Neutrophil (primary cell): ENCODE data around the gene PLG.
"Not testable (repeated sequence)": the region's sequence is repeated elsewhere in the genome, so short reads cannot be mapped to it uniquely, and the experiment has no call there.

Experiments used
- H3K27ac ChIP-seq: fragments of 200-600 bp; sonication (generic); 2 replicates; pipeline ENCODE4 v1.5.1; 2016; ENCODE audit warnings: mild to moderate bottlenecking, moderate library complexity
- H3K27me3 ChIP-seq: fragments of 200-600 bp; sonication (generic); 2 replicates; pipeline ENCODE4 v1.6.0; 2016; ENCODE audit warnings: mild to moderate bottlenecking
- H3K36me3 ChIP-seq: fragments of 200-600 bp; sonication (generic); 2 replicates; pipeline ENCODE4 v1.5.1; 2017
- H3K4me1 ChIP-seq, 2 experiments: fragments of 200-600 bp in 1 of 2; sonication (generic) in 1 of 2; 1 replicate in 1 of 2; 2 replicates in 1 of 2; pipeline versions ENCODE4 v1.5.1 to v1.6.1; 2013 to 2016; ENCODE audit warnings: low read depth in 1 of 2, low read length in 1 of 2, mild to moderate bottlenecking in 1 of 2, moderate library complexity in 1 of 2; ENCODE audit not compliant: control insufficient read depth in 1 of 2, insufficient read depth in 1 of 2
- H3K4me3 ChIP-seq, 2 experiments: fragments of 200-600 bp in 1 of 2; sonication (generic) in 1 of 2; 1 replicate in 1 of 2; 2 replicates in 1 of 2; pipeline ENCODE4 v1.5.1; 2013 to 2016; ENCODE audit warnings: low read depth in 1 of 2, low read length in 1 of 2, mild to moderate bottlenecking in 1 of 2, moderate library complexity in 1 of 2
- H3K9me3 ChIP-seq: fragments of 200-600 bp; sonication (generic); 2 replicates; pipeline ENCODE4 v1.5.1; 2016
- TF ChIP-seq, protein P1 (sequence below): fragments of 200-600 bp; sonication (generic); IDR thresholded peaks from 2 replicates; pipeline ENCODE4 v1.5.1; 2016; ENCODE audit warnings: antibody characterized with exemption

PLG gene

DNA sequence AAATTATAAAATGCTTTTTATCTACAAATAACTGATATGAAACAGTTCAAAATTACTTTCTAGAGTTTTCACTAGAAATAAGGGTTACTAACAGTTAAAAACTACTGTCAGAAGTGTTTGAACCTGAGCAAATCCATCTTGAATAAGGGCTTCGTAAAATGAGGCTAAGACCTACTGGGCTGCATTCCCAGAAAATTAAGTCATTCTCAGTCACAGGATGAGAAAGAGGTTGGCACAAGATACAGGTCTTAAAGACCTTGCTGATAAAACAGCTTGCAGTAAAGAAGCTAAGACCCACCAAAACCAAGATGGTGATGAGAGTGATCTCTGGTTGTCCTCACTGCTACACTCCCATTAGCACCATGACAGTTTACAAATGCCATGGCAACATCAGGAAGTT lies 93.7 kb downstream of the PLG start:
- TF ChIP-seq, protein P1, sequence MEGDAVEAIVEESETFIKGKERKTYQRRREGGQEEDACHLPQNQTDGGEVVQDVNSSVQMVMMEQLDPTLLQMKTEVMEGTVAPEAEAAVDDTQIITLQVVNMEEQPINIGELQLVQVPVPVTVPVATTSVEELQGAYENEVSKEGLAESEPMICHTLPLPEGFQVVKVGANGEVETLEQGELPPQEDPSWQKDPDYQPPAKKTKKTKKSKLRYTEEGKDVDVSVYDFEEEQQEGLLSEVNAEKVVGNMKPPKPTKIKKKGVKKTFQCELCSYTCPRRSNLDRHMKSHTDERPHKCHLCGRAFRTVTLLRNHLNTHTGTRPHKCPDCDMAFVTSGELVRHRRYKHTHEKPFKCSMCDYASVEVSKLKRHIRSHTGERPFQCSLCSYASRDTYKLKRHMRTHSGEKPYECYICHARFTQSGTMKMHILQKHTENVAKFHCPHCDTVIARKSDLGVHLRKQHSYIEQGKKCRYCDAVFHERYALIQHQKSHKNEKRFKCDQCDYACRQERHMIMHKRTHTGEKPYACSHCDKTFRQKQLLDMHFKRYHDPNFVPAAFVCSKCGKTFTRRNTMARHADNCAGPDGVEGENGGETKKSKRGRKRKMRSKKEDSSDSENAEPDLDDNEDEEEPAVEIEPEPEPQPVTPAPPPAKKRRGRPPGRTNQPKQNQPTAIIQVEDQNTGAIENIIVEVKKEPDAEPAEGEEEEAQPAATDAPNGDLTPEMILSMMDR: no peak
- Histone ChIP-seq H3K27me3 (no peaks in the 10 kb centered on the region), H3K36me3 (no peaks in the 10 kb centered on the region), H3K9me3 (no peaks in the 10 kb centered on the region), H3K27ac (no peak overlapping the region), H3K4me1 (no peaks in the 10 kb centered on the region), H3K4me3 (no peak overlapping the region)

DNA sequence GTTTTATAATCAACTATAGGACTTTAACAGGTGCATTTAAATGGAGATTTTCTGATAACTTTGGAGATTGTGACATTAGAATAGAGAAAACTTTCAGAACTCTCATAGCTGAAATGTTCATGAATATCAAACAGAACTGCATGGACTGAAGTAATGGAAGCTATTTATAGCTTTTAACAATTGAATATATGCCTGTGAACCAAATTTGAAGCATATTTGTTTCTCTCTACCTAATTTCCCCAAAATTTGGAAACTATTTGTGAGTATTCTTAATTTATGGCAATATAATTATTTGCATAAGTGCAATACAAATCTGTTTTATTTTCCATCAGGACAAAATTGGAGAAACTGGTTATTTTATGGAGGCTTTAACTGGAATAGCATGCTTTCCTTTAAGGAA lies 96.6 kb downstream of the PLG start:
- no peaks in the 10 kb centered on the region for H3K9me3 ChIP-seq
- H3K27me3 ChIP-seq: no peaks in the 10 kb centered on the region
- TF ChIP-seq, protein P1: no peak
- H3K4me1 ChIP-seq: no peaks in the 10 kb centered on the region
- no peaks in the 10 kb centered on the region for H3K36me3 ChIP-seq
- H3K4me3 ChIP-seq: no peak overlapping the region
- no peak overlapping the region for H3K27ac ChIP-seq

DNA sequence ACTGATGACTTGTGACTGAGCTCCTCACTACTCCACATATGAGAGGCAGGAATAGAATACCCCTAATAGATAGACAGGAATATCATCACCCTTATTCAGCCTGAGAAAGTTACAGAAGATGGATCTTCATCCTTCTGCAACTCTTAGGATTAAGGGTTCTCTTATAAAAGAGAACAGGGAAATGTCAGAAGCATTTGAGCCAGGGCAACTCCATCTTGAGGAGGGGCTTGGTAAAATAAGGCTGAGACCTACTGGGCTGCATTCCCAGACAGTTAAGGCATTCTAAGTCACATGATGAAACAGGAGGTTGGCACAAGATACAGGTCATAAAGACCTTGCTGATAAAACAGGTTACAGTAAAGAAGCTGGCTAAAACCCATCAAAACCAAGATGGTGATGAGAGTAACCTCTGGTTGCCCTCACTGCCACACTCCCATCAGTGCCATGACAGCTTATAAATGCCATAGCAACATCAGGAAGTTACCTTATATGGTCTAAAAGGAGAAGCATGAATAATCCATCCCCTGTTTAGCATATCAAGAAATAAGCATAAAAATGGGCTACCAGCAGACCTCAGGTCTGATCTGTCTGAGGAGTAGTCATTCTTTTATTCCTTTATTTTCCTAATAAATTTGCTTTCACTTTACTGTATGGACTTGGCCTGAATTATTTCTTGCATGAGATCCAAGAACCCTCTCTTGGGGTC lies 97.9 kb downstream of the PLG start:
- no peaks in the 10 kb centered on the region for H3K27me3 ChIP-seq
- H3K27ac ChIP-seq: no peak overlapping the region
- no peak overlapping the region for H3K4me3 ChIP-seq
- no peaks in the 10 kb centered on the region for H3K9me3 ChIP-seq
- no peaks in the 10 kb centered on the region for H3K4me1 ChIP-seq
- TF ChIP-seq, protein P1: no peak
- H3K36me3 ChIP-seq: no peaks in the 10 kb centered on the region

DNA sequence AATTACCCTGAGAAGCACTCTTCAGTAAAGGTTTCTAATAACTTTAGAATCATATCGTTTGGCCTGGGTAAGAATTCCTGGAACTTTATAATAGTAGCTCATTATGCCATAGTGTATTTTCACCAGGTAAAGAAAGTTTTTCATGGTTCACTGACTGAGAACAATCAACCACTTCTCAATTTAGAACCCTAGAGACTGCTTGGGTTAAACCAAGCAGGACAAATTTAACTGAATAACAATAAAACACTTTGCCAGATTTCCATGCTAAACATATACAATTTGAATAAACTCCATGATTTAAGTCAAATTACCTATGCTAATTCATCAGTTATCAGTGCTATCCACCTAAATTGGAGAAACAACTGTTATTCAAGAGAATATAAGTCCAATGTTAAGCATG lies 99.4 kb downstream of the PLG start:
- no peaks in the 10 kb centered on the region for H3K36me3 ChIP-seq
- H3K4me3 ChIP-seq: no peak overlapping the region
- H3K9me3 ChIP-seq: no peaks in the 10 kb centered on the region
- no peak overlapping the region for H3K27ac ChIP-seq
- H3K27me3 ChIP-seq: no peaks in the 10 kb centered on the region
- H3K4me1 ChIP-seq: no peaks in the 10 kb centered on the region
- TF ChIP-seq, protein P1: no peak

DNA sequence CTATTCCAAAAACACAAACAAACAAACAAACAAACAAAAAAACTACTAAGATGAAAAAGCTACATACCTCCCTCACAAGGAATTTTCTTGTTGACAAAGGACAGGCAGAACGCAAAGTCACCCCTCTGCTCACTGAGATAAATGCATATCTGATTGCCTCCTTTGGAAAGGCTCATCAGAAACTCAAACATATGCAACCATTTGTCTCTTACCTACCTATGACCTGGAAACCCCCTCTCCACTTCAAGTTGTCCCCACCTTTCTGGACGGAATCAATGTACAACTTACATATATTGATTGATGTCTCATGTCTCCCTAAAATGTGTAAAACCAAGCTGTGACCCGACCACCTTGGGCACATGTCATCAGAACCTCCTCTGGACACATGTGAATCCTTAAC lies 100.0 kb downstream of the PLG start:
- H3K4me3 ChIP-seq, H3K4me1 ChIP-seq, H3K36me3 ChIP-seq, H3K27me3 ChIP-seq, H3K9me3 ChIP-seq, H3K27ac ChIP-seq: not testable (repeated sequence)
